GM18909 (cell line): ENCODE measurements around the gene INSC.

Experiments
- ATAC-seq: cut with Tn5 transposase; IDR thresholded peaks from one replicate; pipeline ENCODE4 v1.9.1; 2021; ENCODE audit warnings: mild to moderate bottlenecking; ENCODE audit not compliant: unreplicated experiment, poor library complexity

Gene INSC

GRCh38 chr11:15178214-15178613 is 63.5 kb downstream of the INSC start:
- no peak for ATAC-seq

- no peak for ATAC-seq
These were observed 64.4 kb downstream of the INSC start for GRCh38 chr11:15179167-15179566.

- ATAC-seq = no peak
These were observed 65.6 kb downstream of the INSC start for GRCh38 chr11:15180212-15180792.

GRCh38 chr11:15182372-15182771 is 67.6 kb downstream of the INSC start:
- no peak for ATAC-seq

GRCh38 chr11:15185021-15185420 is 70.3 kb downstream of the INSC start:
- no peak for ATAC-seq

GRCh38 chr11:15186146-15186545 is 71.4 kb downstream of the INSC start:
- no peak for ATAC-seq

GRCh38 chr11:15189189-15189588 is 74.5 kb downstream of the INSC start:
- ATAC-seq = no peak

- ATAC-seq = no peak
These were observed 75.1 kb downstream of the INSC start for GRCh38 chr11:15189641-15190365.

GRCh38 chr11:15190611-15191010 is 75.9 kb downstream of the INSC start:
- no peak for ATAC-seq

GRCh38 chr11:15192005-15192556 is 77.4 kb downstream of the INSC start:
- no peak for ATAC-seq

- no peak for ATAC-seq
These were observed 80.1 kb downstream of the INSC start for GRCh38 chr11:15194671-15195415.

GRCh38 chr11:15195454-15196200 is 80.9 kb downstream of the INSC start:
- no peak for ATAC-seq

- no peak for ATAC-seq
These were observed 82.0 kb downstream of the INSC start for GRCh38 chr11:15196704-15197103.

- ATAC-seq = no peak
These were observed 83.0 kb downstream of the INSC start for GRCh38 chr11:15197696-15198095.

- ATAC-seq = no peak
These were observed 83.6 kb downstream of the INSC start for GRCh38 chr11:15198284-15198683.

GRCh38 chr11:15199693-15200092 is 85.0 kb downstream of the INSC start:
- no peak for ATAC-seq

GRCh38 chr11:15200696-15201095 is 86.0 kb downstream of the INSC start:
- no peak for ATAC-seq

GRCh38 chr11:15201586-15201985 is 86.9 kb downstream of the INSC start:
- no peak for ATAC-seq

- no peak for ATAC-seq
These were observed 87.9 kb downstream of the INSC start for GRCh38 chr11:15202626-15203025.

- no peak for ATAC-seq
These were observed 90.0 kb downstream of the INSC start for GRCh38 chr11:15204711-15205110.

- ATAC-seq = no peak
These were observed 92.1 kb downstream of the INSC start for GRCh38 chr11:15206791-15207190.
